GM19035 (cell line): ENCODE measurements around the gene LPP.

ENCODE experiments used
- ATAC-seq: cut with Tn5 transposase; IDR thresholded peaks from one replicate; pipeline ENCODE4 v1.9.1; 2021; ENCODE audit not compliant: unreplicated experiment

LPP gene

DNA sequence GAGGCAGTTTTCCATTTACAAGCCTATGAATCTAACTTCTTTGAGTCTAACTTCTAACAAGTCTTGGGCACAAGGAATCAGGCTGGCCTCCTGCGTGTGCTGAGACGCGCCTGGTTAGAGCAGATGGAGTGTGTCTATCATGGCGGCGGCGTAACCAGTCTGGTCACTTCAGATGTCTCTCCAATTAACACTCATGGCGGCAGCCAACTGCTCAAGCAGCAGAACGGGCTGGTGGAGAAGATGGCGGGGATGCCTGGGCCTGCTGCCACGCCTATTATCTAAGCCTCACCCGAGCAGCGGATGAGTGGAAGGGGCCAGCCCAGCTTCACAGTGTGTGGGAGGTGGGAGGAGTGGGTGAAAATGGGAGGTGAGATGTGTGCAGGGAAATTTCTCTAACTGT is 771.4 kb downstream of the LPP start:
- no peak for ATAC-seq

DNA sequence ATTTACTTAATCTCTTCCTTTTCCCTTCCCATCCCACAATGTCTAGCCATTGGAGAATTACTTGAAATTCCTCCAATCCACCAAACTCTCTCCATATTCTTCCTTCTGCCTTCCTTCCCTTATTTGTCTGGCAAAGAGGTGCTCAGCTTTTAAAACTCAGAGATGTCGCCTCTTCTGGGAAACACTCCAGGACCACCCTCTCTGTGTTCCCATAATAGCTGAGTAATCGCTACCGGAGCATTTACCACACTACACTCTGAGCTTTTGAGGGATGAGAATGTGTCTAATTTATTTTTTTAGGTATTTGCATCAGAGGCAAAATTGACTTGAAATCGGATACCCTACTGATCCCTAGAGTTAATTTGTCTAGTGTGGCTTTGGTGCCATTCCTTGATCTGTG is 772.2 kb downstream of the LPP start:
- no peak for ATAC-seq

DNA sequence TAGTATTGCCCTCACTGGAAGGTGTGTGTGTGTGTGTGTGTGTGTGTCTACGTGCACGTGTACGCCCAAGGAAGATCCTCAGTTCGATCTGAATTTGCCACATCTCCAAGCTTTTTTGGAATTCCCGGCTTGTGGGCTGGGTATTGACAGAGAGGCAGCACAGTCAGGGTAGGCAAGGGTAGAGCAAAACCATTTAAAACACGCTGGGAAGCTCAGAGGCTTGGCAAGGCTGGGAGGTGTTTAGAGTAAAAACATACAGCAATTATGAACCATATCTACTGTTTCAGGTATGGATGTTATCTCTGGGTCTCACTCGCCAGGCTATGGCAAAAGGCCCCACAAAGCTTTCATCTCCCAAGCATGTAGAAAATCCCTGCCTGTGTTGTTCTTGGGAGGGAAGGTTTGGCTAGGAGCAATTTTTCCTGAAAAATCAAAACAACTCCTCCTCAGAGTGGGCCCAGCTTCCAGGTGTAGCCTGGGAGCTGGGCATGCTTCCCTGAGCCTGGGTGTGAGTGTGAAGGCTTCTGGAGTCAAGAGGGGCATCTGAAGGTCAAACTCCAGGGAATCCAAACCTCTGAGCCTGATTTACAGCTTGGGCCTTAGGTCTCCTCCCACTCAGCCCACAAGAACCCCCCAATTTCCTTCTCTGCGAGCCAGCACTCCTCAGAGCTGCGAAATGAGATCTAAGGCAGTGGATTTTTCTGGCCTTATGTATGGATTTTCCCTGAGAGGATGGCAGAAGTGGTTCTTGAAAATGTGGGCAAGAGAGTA is 773.0 kb downstream of the LPP start:
- ATAC-seq: no peak

DNA sequence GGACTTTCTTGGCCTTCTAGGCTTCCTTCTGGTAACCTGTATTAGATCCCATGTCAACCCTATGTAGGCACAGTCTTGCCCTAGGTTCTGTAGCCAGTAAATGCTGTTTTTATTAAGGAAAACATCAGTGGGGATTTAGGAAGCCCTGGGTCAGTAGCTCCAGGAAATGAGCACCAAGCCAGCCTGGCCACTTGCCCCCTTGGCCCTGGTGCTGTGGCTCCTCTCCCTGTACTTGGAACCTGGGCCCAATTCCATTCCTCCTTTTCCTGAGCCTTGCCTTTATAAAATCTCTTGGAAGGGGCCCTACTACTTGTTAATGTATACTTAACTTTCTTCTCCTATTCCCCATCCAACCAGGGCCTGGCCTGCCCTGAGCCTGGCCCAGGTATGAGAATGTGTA is 774.0 kb downstream of the LPP start:
- no peak for ATAC-seq

DNA sequence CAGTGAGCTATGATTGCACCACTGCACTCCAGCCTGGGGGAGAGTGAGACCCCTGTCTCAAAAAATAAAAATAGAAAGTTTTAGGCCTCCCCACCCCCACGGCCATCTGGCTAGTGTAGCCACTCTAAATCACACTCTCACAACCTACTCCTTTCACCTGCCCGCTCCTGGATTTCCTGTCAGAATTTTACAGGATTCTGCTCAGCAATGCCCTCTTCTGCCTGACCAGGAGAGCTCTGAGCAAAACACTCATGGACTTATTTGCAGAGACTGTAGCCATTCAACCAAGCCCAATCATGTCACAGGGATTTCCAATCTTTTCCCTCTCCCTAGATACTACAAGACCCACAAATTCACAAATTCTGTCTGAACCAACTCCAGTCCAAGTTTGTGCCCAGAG is 775.2 kb downstream of the LPP start:
- ATAC-seq: no peak

DNA sequence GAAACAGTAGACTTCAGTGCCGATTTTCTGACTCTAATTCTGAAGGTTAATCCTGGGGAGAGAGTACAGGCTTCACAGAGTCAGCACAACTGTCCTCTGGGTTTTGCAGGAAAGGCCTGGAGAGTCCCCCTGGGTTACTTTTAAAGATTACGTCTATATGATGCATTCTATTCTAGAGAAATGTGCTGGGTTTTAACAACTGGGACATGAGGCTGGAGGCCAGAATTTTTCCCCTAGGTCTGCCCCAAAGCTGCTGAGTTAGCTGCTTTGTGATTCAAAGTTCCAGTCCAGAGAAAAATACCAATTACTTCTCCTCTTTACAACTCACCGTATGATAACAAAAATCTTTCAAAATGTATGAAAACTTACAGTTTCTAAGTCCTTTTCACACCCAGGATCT is 777.1 kb downstream of the LPP start:
- no peak for ATAC-seq

DNA sequence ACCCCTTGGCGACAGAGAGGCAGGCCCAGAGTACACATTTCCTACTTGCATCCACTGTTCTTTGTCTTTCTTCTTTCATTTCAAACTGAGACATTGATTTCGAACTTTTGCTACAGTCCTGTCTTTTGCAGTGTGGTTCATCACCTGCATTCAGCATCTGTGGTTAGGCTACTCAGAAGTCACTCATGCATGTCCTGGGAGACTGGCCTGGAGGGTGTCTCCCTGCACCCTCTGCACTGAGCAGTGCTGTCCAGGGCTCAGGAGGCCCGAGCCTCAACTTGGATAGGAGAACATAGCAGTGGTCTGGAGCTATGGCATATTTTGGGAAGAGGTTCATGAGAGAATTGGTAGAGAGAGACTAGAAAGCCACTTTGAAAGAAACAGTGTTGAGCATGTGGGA is 777.6 kb downstream of the LPP start:
- no peak for ATAC-seq

DNA sequence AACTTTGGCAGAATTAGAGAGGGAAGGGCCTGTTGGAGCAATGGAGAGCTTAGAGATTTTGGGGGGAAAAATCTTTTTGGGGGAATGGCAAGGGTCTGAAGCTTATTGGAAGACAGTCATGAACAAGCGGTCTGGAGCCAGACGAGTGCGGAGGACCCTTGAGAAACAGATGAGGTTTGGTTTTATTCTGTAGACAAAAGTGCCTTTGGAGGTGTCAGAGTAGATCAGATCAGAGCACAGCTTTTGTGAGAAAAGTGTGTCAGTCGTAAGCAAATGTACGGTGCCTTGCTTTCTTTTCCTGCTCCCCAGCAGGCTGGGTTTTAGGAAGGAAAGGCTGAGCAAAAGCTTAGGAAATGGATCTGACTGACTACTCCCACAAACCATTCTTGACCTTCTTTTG is 781.0 kb downstream of the LPP start:
- ATAC-seq: no peak

DNA sequence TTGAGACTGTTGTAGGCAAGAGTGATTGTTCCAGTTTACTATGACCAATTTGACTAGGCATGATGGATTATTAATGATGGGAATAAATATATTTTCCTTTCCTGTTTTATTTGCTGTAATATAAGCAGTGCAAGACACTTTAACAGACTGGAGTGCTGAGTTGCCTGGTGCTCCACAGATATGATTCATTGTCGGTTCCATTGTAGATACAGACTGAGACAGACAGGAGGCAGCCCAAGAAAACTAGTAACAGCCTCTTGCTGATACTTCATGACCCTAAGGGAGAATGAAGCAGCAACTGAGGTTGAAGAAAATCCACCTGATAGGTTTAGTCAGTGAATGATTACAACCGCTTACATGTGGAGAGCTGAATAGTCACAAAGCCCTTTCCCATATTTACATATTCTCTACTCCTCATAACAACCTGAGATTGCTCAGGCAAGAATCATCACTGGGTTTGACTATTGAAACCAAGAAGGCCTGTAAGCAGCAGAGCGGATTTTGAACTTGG is 782.7 kb downstream of the LPP start:
- no peak for ATAC-seq

DNA sequence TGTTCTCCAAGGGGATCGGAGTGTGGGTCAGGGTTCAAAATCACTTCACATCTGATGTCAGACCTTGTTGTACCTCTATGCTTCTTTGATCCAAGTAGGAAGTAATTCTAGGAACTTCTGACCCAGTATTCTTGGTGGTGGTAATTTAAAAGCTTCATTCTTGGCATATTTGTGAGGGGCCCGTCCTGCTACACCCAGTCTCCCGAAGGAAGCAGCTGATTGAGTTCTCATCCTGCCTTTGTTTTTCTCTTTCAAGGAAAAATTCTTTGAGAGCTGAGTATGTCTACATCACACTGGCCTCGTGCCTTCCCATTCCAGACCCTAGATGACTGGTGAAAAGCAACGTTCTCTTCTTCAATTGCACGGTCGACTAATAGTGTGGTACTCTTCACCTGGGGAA is 783.4 kb downstream of the LPP start:
- no peak for ATAC-seq

DNA sequence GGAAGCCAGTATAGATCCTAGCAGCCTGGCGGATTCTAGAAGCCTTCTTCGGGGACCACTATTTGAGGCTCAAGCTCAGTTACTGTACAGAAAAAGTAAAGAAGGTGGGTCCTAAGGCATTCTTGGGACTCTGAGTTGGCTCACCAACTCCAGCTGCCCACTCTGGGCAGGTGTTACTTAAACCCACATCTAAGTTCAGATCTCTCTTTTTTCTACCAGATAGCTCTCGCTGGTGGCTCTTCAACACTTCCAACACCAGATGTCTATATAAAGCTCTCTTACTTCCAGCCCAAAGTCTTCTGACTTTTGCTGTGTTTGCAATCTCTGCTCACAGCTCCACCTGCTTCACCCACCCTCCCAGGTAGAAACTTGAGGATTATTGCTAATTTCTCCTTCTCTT is 785.0 kb downstream of the LPP start:
- no peak for ATAC-seq

DNA sequence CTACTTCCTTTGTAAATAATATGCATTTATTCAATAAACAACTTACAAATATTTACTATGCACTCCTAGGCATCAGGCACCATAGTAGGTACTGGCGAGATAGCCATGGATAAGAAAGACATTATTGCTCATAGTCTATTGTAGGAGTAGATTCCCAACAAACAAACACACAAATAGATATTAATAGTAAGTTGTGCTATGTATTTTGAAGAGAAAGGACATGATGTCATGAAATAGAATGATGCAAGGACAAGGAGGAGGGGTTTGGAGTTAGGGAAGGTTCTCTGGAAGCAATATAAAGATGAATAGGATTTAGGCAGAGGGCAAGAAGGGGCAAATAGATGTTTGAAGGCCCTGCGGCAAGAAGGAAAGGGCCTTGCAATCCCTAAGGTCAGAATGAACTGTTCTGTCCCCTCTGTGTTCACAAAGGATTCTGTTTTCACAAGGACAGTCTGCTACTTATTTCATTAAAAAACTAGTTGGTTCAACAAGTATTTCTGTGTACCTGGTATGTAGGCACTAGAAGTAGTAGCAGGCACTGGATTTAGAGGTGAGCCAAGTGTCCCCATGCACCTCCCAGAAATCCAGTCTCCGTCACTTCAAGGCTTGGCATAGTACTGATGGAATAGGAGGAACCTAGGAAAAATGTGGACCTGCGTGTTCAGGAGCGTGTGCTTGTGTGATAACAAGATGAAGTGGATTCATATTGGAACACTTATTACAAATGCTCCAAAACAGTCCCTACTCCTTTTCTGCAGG is 786.0 kb downstream of the LPP start:
- no peak for ATAC-seq
